Measurements from ENCODE around the gene CCDC8.
"Not testable (repeated sequence)": the region's sequence is repeated elsewhere in the genome, so short reads cannot be mapped to it uniquely, and the experiment has no call there.

The CCDC8 gene

GRCh38 chr19:46383846-46384245 lies 29.5 kb downstream of the CCDC8 start:
- in situ Hi-C loops (cut with MboI; ENCODE audit: low sequenced_read_pairs): no loop called here

- in situ Hi-C loops (cut with MboI; ENCODE audit: low sequenced_read_pairs): no loop called here
These were observed 30.1 kb downstream of the CCDC8 start for GRCh38 chr19:46383171-46383815.

GRCh38 chr19:46381756-46382345 lies 31.5 kb downstream of the CCDC8 start:
- in situ Hi-C loops (cut with MboI; ENCODE audit: low sequenced_read_pairs): no loop called here

DNA sequence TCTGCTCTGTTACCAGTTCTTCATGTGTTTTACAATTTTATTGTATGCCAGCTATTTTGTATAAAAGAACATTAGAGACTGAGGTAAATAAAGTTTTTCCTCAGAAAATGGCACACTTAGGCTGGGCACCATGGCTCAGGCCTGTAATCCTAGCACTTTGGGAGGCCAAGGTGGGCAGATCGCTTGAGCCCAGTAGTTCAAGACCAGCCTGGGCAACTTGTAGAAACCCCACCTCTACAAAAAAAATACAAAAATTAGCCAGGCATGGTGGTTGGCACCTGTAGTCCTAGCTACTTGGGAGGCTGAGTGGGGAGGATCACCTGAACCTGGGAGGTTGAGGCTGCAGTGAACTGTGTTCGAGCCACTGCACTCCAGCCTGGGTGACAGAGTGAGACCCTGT lies 32.0 kb downstream of the CCDC8 start:
- in situ Hi-C loops (cut with MboI; ENCODE audit: low sequenced_read_pairs): no loop called here

- in situ Hi-C loops (cut with MboI; ENCODE audit: low sequenced_read_pairs): no loop called here
These were observed 32.7 kb downstream of the CCDC8 start for GRCh38 chr19:46380690-46381089.

GRCh38 chr19:46378268-46378667 lies 35.1 kb downstream of the CCDC8 start:
- in situ Hi-C loops (cut with MboI; ENCODE audit: low sequenced_read_pairs): no loop called here

GRCh38 chr19:46376241-46377153 lies 36.9 kb downstream of the CCDC8 start:
- in situ Hi-C loops (cut with MboI; ENCODE audit: low sequenced_read_pairs): no loop called here

GRCh38 chr19:46375476-46376067 lies 37.8 kb downstream of the CCDC8 start:
- in situ Hi-C loops (cut with MboI; ENCODE audit: low sequenced_read_pairs): not testable (repeated sequence)

- in situ Hi-C loops (cut with MboI; ENCODE audit: low sequenced_read_pairs): no loop called here
These were observed 38.6 kb downstream of the CCDC8 start for GRCh38 chr19:46374536-46375475.

DNA sequence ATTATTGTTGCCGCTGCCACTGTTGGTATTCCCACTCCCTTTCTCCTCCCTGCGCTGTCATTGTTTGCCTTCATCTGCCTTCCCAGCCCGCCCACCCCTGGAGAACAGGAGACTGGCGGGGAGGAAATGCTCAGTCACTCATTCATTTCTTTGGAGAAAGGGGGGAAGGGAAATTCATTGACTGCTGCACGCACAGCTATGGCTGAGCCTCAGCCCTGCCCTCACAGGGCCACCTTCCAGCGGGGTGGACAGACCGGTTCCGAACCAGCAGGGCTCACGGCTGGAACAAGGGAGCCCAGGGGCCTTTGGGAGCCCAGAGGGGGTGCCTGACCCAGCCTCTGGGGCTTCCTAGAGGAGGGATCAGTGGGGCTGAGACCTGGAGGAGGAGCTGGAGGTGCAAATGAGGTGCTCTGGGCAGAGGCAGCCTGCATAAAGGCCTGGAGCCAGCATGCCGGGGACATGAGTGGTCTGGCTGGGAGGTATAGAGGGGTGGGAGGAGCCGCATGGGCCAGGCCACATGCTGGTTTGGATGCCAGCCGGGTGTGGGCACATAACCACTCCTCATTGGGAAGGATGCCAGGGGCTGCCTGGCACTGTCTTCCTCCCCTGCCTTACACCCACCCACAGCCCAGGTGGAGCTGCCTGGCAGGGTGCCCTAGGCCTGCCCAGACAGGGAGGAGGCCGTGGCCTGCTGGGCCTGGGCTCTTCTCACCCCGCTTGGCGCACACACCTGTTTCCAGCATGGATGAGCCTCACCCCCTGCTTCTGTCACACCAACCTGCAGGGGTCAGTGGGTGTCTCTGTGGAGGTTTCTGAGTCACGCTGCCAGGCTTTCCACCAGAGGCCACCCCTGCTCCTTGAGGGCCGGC lies 39.6 kb downstream of the CCDC8 start:
- in situ Hi-C loops (cut with MboI; ENCODE audit: low sequenced_read_pairs): no loop called here

DNA sequence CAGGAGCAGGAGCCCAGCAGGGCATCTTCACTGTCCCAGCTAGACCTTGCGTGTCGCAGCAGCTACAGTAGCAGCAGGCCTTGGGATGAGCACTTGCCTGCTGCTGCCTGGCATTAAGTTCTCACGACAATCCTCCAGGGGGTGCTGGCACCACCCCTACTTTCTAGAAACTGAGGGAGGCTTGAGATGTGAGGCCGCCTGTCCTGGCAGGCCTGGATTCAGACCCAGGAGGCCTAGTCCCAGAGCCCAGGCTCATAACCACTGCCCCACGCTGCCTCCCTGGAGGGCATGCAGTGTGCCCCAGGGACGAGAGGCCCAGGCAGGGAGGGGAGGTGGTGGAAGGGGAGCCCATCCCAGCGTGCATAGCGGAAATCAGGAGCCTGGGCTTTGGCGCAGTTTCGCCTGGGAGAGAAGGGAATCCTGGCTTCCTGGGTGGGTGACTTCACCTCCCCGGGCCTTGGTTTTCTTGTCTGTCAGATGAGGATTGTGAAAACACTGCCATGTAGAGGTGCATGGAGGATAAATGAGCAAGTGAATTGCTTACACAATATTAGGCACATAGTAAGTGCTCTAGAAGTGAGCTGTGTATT lies 40.4 kb downstream of the CCDC8 start:
- in situ Hi-C loops (cut with MboI; ENCODE audit: low sequenced_read_pairs): no loop called here

DNA sequence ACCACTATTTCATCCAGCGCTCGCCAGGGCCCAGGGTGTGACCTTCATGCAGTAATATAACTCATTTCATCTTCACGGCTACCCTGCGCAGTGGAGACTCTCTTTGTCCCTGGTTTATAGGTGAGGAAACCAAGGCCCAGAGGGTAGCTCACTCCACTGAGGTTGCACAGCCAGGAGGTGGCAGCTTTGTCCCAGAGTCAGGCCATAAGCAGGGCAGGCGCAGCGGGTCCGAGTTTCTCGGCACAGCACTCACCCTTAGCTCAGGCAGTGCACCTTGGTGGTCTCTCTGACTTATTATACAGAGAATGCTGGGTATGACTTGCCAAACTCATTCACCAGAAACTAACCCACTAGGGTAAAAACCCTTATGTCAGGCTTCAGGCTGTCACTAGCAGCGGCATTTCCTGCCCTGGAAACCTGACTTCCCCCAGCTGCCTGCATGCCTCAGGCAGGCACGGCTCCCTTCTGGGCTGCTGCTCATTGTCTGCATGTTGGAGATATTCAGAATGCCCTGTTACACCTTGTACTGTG lies 41.9 kb downstream of the CCDC8 start:
- in situ Hi-C loops (cut with MboI; ENCODE audit: low sequenced_read_pairs): no loop called here

GRCh38 chr19:46369817-46370216 lies 43.5 kb downstream of the CCDC8 start:
- in situ Hi-C loops (cut with MboI; ENCODE audit: low sequenced_read_pairs): no loop called here

GRCh38 chr19:46368116-46368515 lies 45.2 kb downstream of the CCDC8 start:
- in situ Hi-C loops (cut with MboI; ENCODE audit: low sequenced_read_pairs): no loop called here

DNA sequence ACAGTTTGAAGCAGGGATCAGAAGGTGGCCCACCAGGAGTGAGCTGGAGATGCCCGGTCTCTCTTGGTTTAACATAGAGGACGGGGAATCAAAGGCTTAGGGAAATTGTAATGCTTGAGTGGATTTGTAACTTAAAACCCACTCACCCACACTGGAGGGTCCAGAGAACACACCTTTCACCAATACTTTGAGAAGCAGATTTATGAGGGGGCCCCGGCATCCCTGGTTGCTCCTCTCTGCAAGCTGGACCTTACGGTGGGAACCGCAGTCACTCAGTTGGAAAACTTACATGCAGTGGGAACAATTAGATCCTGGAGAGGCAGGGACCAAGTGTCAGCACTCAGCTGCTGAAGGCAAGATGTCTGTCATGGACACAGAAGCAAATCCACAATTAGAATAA lies 45.9 kb downstream of the CCDC8 start:
- in situ Hi-C loops (cut with MboI; ENCODE audit: low sequenced_read_pairs): no loop called here

DNA sequence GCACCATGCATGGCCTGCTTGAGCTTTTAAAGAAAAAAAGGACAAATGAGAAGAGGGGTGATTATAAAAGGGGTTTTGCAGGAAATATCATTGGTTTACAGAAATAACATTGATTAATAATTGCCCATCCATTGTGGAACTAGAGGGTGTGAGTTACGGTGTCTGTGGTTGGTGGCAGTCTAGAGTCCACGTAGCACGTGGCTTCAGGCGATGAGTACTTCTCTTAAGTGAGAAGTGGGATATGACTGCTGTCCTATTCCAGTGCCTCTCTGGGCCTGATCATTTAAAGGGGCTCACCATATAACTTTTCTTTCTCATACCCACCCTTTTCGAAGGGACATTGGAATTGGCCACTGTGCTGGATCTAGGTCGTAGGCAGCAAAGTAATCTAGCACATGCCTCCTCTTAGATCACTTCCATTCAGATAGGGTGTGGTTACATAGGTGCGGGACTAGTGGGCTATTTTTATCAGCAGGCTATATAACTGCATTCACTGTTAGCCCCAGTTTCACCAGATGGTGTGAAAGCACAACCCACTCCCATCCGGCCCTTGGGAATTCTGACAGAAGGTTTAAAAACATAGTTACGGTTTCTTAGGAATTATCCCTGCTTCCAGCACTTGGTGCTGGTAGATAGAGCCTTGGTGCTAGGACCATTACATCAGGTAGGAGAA lies 46.6 kb downstream of the CCDC8 start:
- in situ Hi-C loops (cut with MboI; ENCODE audit: low sequenced_read_pairs): no loop called here

GRCh38 chr19:46365561-46365960 lies 47.8 kb downstream of the CCDC8 start:
- in situ Hi-C loops (cut with MboI; ENCODE audit: low sequenced_read_pairs): no loop called here

DNA sequence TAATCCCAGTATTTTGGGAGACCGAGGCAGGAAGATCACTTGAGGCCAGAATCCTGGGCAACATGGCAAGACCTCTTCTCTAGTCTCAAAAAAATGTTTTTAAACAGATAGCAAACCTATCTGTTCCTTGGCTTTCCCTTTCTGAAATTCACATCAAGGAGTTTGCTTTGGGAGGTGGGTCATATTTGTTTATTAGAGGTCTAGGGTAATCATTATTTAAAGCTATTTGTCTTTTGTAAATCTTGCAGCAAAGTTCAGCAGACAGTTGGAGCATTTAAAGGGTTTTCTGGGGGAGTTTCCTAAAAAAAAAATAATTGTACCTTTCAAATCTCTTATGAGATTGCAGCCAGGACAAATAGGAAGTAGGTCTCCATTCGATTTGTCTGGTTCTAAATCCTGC lies 49.0 kb downstream of the CCDC8 start:
- in situ Hi-C loops (cut with MboI; ENCODE audit: low sequenced_read_pairs): no loop called here
